GOT3 (cell line): Measurements from ENCODE around the gene PRLR.
"Not testable (repeated sequence)": the region's sequence is repeated elsewhere in the genome, so short reads cannot be mapped to it uniquely, and the experiment has no call there.

Source experiments
- DNase-seq: peaks from one replicate; lab custom pipeline; 2025; ENCODE audit warnings: mixed read lengths; lab: John Stamatoyannopoulos, UW

PRLR gene

GRCh38 chr5:35124932-35125331 is 105.4 kb downstream of the PRLR start:
- DNase-seq = no peak

GRCh38 chr5:35122819-35123218 is 107.5 kb downstream of the PRLR start:
- no peak for DNase-seq

GRCh38 chr5:35120715-35121114 is 109.6 kb downstream of the PRLR start:
- DNase-seq = no peak

GRCh38 chr5:35117967-35118366 is 112.3 kb downstream of the PRLR start:
- DNase-seq = no peak

DNA sequence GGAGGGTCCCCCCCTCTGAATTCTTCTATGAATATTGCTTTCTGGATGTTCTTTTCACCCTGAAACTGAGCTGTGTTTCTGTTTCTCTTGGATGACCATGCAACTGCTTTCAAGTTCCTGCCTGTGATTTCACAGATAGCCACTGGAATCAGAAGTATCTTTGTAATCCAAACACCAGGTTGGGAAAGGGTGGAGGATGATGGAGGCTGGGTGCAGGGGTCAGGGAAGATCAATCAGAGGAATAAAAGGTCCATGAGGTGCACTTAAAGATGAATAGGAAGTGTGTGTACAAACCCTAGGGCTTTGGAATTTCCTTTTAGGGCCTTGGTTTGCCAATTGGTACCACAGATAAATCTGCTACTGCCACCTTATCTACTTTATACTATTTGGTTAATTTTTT is 114.4 kb downstream of the PRLR start:
- DNase-seq = no peak

DNA sequence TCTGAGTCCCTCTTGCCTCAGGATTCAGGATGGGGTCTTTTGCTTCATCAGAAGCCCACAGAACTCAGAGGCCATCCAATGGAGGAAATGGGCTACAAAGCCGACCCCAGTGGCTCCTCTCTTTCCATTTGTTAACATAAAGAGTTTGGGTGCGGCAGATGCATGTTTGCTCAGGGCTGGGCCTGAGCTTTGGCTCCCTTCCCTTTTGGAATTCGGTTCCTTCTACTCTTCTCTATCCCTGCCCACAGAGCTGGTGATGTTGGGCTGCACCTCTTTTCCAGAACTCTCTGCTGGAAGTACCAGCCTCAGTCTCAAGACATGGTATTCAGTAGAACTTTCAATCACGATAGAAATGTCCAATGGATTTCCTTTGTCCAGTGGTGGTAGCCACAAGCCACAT is 115.6 kb downstream of the PRLR start:
- no peak for DNase-seq

DNA sequence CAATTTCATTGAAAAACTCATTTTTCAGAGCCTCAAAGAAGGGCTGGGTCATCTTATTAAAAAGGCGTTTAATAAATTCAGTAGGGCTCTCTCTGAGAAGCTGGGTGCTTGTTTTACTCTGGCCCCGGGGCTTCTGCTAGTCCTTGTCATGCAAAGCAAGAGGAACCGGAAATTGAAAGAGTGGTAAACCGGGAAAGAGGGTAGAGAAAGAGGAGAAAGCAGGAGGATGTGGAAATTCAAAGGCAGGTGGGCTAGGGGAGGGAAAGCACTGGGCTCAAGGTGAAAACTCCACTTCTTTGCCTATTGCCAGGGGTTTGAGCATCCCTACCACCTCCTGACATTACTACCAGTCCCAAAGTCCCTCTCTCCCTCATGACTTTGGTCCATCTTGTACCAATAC is 118.0 kb downstream of the PRLR start:
- no peak for DNase-seq

GRCh38 chr5:35104550-35104949 is 125.7 kb downstream of the PRLR start:
- not testable (repeated sequence) for DNase-seq

DNA sequence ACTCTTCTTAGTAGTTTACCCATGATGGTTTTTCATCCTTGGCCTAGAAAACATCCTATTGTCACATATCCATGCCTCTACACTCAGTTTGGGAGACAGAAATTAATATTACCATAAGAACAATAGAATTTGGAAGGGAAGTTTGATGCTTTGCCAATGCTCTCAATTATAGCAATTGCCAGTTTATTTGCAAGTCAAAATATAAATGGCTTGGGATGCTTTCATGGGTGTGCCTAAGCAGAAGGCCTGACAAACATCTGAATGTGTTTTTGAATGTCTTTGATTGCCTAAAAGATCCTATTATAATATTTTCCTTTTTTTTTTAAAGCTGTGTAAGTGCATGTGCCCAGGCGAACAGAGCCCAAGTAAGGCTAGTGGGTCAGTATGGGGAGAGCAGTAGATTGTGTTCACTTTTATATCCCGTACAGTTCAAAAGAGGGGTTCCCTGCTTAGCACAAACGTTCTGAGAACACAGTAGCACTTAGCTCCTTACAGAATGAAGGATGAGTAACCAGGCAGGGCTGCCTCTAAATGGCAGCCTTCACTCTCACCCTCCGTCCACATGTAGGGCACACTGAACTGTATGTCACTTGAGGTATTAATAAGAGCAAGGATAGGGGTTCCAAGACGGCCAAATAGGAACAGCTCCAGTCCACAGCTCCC is 126.5 kb downstream of the PRLR start:
- no peak for DNase-seq

DNA sequence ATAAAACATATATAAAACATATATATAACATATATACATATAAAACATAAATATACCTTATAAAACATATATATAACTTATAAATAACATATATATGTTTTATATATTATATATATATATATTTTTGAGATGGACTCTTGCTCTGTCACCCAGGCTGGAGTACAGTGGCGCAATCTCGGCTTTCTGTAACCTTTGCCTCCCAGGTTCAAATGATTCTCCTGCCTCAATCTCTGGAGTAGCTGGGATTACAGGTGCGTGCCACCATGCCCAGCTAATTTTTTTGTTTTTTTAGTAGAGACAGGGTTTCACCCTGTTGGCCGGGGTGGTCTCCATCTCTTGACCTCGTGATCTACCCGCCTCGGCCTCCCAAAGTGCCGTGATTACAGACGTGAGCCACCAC is 128.6 kb downstream of the PRLR start:
- DNase-seq = not testable (repeated sequence)

DNA sequence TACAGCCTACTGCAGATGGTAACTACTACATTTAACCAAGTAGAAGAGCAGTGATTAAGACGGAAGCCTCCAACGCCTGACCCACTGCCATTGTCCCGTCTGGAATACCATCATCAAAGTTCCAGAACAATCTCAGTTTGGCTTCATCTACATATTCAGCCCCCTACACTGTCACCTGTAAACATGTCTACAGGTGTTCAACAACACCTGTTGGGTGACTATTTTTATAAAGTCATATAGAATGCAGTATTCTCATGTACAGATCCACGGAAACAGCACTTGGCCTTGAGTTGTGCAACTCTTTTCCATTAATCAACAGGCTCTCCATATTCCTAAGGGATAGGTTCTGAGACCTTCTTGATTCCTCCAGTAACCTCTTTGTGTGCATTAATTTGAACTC is 129.3 kb downstream of the PRLR start:
- DNase-seq = no peak

DNA sequence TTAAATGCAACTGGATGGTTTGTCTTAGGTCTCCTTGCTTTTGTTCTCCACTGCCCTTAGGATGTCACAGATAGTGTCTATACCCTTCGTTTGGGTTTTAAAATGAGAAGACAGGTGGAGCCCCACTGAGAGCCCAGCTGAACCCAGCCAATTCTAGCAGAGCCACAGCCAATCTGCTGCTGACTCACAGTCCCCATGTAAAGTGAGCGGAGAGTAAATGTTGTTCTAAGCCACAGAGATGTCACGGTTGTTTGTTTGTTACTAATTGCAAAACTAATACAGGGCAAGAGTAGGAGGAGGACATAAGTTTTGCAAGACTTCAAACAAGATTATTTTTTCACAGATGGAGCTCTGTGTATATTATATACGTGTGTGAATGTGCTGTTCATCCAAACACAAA is 132.1 kb downstream of the PRLR start:
- DNase-seq = no peak

DNA sequence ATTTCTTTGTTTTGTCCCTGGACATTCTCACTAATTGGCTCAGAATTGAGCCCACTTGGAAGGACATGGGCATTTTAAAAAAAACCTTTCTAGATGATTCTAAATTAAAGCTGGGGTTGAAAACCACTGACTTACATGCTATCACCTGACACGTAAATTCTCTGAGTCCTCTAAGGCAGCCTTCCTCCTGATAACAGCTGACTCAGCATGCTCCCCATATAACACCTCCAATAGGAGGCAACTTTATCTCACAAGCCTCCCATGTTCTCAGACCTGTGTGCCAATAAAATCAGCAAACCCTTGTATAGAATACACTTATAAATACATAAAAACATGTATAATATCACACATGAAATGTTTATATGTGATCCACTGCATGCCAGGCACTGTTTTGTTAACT is 133.4 kb downstream of the PRLR start:
- no peak for DNase-seq

GRCh38 chr5:35096216-35096615 is 134.1 kb downstream of the PRLR start:
- no peak for DNase-seq

GRCh38 chr5:35095366-35095765 is 134.9 kb downstream of the PRLR start:
- DNase-seq = no peak

GRCh38 chr5:35094948-35095347 is 135.3 kb downstream of the PRLR start:
- DNase-seq = no peak

- DNase-seq = no peak
Measured at GRCh38 chr5:35092703-35093102, 137.6 kb downstream of the PRLR start.

GRCh38 chr5:35091704-35092103 is 138.6 kb downstream of the PRLR start:
- no peak for DNase-seq

DNA sequence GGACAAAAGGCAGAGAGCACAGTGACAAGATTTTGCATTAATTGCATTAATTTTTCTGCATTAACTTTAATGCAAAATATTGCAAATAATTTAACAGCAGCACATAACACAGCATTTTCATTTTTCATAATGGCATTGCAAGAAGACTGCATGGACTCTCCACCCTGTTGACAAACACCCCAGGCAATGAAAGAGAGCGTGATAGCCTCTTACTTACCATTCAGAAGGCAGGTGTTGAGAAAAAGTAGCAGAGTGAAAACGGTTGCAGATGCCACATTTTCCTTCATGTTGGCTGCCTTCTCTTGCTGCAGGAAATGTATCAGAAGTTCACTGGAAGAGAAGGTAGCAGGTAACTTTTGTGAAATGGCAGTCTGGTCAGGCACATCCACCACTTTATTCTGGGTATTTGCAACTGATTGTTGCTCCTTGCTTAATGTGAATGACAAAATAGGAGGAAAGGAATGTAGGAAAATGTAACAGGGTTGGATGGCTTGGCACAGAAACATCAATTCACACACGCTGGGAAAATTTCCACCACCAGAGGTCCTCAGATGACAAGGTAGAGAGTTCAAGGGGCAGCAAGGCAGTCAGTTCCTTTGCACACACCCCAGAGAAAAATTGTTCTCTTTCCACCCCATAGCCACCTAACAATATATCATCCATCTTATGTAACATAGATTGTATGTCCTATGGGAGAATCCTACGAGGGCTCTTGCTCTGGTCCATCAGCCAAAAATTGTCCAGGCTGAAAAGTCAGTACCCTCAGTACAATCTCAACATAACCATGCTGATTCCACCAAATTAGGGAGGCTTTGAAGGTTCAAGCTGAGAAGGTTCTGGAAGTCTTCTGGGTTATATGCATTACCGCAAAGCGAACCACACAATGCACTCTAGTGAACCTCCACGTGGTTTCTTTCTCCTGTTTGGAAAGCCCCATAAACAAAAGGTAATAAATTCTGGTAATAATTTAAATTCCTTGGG is 140.7 kb downstream of the PRLR start:
- DNase-seq = peak; percentile 7

- no peak for DNase-seq
Measured at GRCh38 chr5:35087991-35088390, 142.3 kb downstream of the PRLR start.

DNA sequence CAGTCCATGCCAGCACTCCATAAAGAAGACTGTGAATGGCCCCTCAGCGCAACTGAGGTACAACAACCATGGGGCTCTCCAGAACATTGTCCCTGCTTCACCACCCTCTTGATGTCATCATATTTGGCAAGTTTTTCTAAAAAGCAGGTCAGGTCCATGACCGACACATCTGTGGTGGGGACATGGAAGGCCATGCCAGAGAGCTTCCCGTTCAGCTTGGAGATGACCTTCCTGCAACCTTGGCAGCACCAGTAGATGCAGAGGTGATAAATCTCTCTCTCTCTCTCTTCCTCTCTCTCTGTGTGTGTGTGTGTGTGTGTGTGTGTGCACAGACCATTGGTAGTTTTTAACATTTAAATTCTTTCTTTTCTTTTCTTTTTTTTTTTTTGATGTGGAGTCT is 147.1 kb downstream of the PRLR start:
- no peak for DNase-seq

DNA sequence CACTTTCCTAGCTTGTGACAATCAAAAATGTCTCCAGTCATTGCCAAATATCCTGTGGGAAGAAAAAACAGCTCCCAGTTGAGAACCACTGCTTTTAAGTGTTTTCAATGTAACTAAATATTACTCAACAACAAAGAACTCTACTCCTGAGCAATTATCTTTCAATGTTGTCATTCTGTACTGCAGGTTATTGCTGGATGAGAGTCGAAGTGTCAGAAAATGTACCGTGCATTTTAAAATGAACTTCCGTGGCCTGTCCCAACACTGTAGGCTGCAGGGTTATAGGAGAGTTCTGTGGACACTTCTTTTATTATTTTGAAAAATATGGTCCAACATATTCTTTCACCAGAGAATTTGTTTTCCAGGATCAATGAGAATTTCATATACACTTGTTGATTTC is 147.8 kb downstream of the PRLR start:
- no peak for DNase-seq

DNA sequence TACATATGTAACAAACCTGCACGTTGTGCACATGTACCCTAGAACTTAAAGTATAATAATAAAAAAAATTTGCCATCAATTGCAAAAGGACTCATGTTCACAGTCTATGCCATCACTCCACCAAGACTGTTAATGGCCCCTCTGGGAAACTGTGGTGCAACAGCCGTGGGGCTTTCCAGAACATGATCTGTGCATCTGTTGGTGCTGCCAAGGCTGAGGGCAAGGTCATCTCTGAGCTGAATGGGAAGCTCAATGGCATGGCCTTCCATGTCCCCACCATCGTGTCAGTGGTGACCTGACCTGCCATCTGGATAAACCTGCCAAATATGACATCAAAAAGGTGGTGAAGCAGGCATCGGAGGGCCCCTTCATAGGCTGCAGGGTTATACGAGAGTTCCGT is 149.2 kb downstream of the PRLR start:
- DNase-seq = no peak
